ENCODE results near the gene UBA3.

UBA3 gene

DNA sequence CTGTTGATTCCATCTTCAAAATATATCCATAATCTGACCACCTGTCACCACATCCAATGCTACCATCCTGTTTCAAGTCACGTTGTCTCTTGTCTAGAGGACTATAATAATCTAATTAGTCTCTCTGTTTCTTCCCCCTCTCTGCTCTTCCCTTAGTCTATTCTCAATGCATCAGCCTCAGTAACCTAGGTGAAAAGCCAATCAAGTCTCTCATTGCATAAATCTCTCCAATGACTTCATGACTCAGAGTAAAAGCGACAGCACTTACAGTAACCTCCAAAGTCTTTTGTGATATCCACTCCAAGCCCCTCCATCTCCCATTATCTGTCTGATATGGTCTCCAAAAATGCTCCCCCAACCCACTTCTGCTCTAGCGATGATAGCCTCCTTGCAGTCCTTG is 7.2 kb downstream of the UBA3 start:
- TF ChIP-seq, protein P1, sequence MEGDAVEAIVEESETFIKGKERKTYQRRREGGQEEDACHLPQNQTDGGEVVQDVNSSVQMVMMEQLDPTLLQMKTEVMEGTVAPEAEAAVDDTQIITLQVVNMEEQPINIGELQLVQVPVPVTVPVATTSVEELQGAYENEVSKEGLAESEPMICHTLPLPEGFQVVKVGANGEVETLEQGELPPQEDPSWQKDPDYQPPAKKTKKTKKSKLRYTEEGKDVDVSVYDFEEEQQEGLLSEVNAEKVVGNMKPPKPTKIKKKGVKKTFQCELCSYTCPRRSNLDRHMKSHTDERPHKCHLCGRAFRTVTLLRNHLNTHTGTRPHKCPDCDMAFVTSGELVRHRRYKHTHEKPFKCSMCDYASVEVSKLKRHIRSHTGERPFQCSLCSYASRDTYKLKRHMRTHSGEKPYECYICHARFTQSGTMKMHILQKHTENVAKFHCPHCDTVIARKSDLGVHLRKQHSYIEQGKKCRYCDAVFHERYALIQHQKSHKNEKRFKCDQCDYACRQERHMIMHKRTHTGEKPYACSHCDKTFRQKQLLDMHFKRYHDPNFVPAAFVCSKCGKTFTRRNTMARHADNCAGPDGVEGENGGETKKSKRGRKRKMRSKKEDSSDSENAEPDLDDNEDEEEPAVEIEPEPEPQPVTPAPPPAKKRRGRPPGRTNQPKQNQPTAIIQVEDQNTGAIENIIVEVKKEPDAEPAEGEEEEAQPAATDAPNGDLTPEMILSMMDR (IDR thresholded peaks at IDR 0.05), result no peak
- no peak for TF ChIP-seq ZFX (IDR thresholded peaks at IDR 0.05; ENCODE audit: borderline replicate concordance)

GRCh38 chr3:69066121-69066520 is 14.0 kb downstream of the UBA3 start:
- H3K27ac ChIP-seq, result no peak overlapping the region
- TF ChIP-seq, protein P1 (IDR thresholded peaks at IDR 0.05), result no peak
- TF ChIP-seq ZFX (IDR thresholded peaks at IDR 0.05; ENCODE audit: borderline replicate concordance), result no peak

More for the DNA sequence above, 7.2 kb downstream of the UBA3 start:
- no peak overlapping the region for H3K27ac ChIP-seq

DNA sequence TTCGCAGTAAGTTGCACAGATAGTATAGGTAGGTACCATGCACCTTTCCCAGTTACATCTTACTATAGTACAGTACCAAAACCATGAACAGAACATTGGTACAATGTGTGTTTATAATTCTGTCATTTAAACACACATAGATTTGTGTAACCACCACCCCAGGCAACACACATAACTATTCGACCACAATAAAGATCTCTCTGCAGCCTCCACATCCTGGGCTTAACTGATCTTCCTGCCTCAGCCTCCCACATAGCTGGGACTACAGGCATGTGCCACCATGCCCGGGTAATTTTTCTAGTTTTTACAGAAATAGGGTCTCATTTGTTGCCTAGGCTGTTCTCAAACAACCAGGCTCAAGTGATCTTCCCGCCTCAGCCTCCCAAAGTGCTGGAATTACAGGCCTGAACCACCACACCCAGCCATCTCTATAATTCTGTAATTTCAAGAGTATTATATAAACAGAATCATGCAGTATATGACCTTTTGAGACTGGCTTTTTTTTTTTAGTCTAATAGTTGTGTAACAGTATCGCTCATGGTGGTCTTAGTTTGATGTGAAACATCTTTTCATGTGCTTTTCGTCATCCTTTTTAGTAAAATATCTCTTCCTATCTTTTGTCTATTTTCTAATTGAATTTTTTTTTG is 14.7 kb downstream of the UBA3 start:
- no peak overlapping the region for H3K27ac ChIP-seq
- TF ChIP-seq ZFX (IDR thresholded peaks at IDR 0.05; ENCODE audit: borderline replicate concordance), result no peak
- TF ChIP-seq, protein P1 (IDR thresholded peaks at IDR 0.05), result no peak

DNA sequence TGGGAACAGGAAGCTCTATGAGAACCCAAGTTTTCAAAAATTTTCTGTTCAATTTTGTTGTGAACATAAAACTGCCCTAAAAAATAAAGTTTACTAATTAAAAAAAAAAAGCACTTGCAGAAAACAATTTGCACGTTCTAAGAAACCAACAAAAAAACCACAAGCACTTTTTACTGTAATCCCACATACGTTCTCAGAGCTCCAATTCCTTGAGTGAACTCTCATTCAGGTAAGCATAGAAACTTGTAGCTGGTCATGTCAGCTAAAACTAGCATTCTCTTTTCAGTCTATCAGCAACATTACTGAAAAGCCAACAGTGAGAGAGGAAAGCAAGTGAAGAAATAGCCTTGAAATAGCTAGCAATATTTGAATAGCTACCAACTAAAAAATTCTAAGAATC is 16.5 kb downstream of the UBA3 start:
- TF ChIP-seq, protein P1 (IDR thresholded peaks at IDR 0.05), result no peak
- TF ChIP-seq ZFX (IDR thresholded peaks at IDR 0.05; ENCODE audit: borderline replicate concordance), result no peak
- no peak overlapping the region for H3K27ac ChIP-seq

DNA sequence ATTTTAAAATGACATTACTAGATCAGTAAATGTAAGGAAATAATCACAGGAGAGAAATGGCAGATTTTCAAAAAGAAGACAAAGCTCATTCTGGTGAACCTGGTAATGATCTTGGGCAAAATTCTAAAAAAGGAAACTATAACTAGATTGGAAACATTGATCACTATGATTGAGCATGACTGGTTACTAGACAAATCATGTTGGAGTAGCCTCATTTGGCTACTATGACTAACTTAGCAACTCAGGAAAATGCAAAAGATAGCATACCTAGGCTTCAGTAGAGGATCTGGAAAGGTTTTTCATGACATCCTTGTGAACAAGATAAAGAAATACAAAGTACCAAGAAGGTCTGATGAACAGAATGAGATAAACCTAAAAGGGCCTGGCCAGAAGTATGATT is 20.5 kb downstream of the UBA3 start:
- TF ChIP-seq, protein P1 (IDR thresholded peaks at IDR 0.05), result no peak
- no peak for TF ChIP-seq ZFX (IDR thresholded peaks at IDR 0.05; ENCODE audit: borderline replicate concordance)
- no peak overlapping the region for H3K27ac ChIP-seq

DNA sequence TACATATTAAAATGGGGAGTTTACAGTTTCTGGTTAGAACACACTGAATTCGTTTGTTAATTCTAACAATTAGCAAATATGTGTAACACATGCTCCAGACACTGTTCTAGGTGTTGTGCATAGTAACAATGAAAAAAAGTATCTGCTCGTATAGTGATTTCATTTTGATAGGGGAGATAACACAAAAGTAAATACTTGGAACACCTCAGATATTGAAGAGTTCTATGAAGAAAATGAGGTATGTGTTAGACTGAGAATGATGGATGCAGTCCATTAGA is 21.3 kb downstream of the UBA3 start:
- no peak overlapping the region for H3K27ac ChIP-seq
- TF ChIP-seq, protein P1 (IDR thresholded peaks at IDR 0.05), result no peak
- no peak for TF ChIP-seq ZFX (IDR thresholded peaks at IDR 0.05; ENCODE audit: borderline replicate concordance)

DNA sequence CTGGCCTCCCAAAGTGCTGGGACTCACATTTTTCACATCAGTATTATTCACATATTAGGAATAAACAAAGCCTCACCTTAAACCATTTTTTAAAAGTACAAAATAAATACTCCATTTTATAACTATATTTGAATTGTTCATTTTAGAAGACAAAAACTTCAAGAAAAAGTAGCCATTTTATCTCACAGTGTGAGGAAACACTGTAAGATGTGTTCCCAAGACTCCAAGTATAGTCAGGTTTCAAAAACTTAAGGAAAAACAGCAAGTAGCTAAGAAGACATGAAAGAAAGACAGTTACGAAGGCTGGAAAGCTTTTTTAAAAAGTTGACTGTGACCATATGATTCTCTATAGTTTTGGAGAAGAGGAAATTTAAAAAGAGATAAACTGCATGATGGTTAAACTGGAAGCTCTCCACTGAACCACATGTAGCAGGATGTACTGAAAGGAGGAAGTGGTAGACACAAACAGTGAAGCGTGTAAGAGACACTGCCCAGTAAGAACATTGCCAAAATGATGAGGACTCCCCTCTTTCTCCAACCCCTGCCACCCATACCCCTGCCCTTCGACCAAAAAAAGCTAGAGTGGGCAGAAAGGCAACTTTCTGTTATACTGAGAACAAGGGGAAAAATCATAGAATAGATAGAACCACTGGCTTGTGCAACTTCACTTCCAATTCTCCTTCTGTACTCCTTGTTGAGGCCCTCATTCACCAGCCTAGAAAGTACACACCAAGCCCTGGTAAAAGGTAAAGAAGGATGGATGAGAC is 21.8 kb downstream of the UBA3 start:
- H3K27ac ChIP-seq, result no peak overlapping the region
- TF ChIP-seq, protein P1 (IDR thresholded peaks at IDR 0.05), result no peak
- TF ChIP-seq ZFX (IDR thresholded peaks at IDR 0.05; ENCODE audit: borderline replicate concordance), result no peak
